T-helper 2 cell treated with Interferon-gamma antibody and Interleukin-4, amounts not matched to agents 5 μg/mL and 100 μg/mL, for 36 hours (primary cell): Measurements from ENCODE around the gene BRSK2.

Source experiments
- DNase-seq: peaks from one replicate; pipeline ENCODE4 v3.0.0; 2021; ENCODE audit warnings: low spot score
- H3K27ac Mint-ChIP-seq: one replicate; pipeline ENCODE4 v1.8.0; 2021; ENCODE audit warnings: mild to moderate bottlenecking, mixed read lengths
- H3K27me3 Mint-ChIP-seq: one replicate; pipeline ENCODE4 v1.8.0; 2021; ENCODE audit warnings: low read depth, mixed read lengths
- H3K36me3 Mint-ChIP-seq: one replicate; pipeline ENCODE4 v1.8.0; 2021; ENCODE audit warnings: low read depth, mixed read lengths
- H3K4me1 Mint-ChIP-seq: one replicate; pipeline ENCODE4 v1.8.0; 2021; ENCODE audit warnings: low read depth, mixed read lengths
- H3K4me3 Mint-ChIP-seq: one replicate; pipeline ENCODE4 v1.8.0; 2022; ENCODE audit warnings: mild to moderate bottlenecking, moderate library complexity, mixed read lengths
- H3K9me3 Mint-ChIP-seq: one replicate; pipeline ENCODE4 v1.8.0; 2021; ENCODE audit warnings: mixed read lengths

The BRSK2 gene

GRCh38 chr11:1443737-1444136 lies 54.0 kb downstream of the BRSK2 start:
- Mint-ChIP-seq H3K9me3 (no peaks in the 10 kb centered on the region), H3K4me3 (no peak overlapping the region), H3K4me1 (no peaks in the 10 kb centered on the region), H3K27ac (no peak overlapping the region), H3K27me3 (no peaks in the 10 kb centered on the region), H3K36me3 (no peaks in the 10 kb centered on the region)
- DNase-seq: no peak

GRCh38 chr11:1444321-1444720 lies 54.6 kb downstream of the BRSK2 start:
- no peak for DNase-seq
- H3K36me3 Mint-ChIP-seq: no peaks in the 10 kb centered on the region
- H3K27ac Mint-ChIP-seq: no peak overlapping the region
- H3K9me3 Mint-ChIP-seq: no peaks in the 10 kb centered on the region
- H3K4me3 Mint-ChIP-seq: no peak overlapping the region
- no peaks in the 10 kb centered on the region for H3K4me1 Mint-ChIP-seq
- H3K27me3 Mint-ChIP-seq: no peaks in the 10 kb centered on the region

GRCh38 chr11:1444823-1445422 lies 55.2 kb downstream of the BRSK2 start:
- Mint-ChIP-seq H3K36me3 (no peaks in the 10 kb centered on the region), H3K9me3 (no peaks in the 10 kb centered on the region), H3K27me3 (no peaks in the 10 kb centered on the region), H3K27ac (no peak overlapping the region), H3K4me3 (no peak overlapping the region), H3K4me1 (no peaks in the 10 kb centered on the region)
- no peak for DNase-seq

GRCh38 chr11:1445741-1446445 lies 56.2 kb downstream of the BRSK2 start:
- Mint-ChIP-seq H3K27ac (no peak overlapping the region), H3K36me3 (no peaks in the 10 kb centered on the region), H3K27me3 (no peaks in the 10 kb centered on the region), H3K4me1 (no peaks in the 10 kb centered on the region), H3K4me3 (no peak overlapping the region), H3K9me3 (no peaks in the 10 kb centered on the region)
- no peak for DNase-seq

- H3K4me3 Mint-ChIP-seq: no peak overlapping the region
- H3K36me3 Mint-ChIP-seq: no peaks in the 10 kb centered on the region
- no peaks in the 10 kb centered on the region for H3K27me3 Mint-ChIP-seq
- H3K27ac Mint-ChIP-seq: no peak overlapping the region
- DNase-seq: no peak
- H3K4me1 Mint-ChIP-seq: no peaks in the 10 kb centered on the region
- no peaks in the 10 kb centered on the region for H3K9me3 Mint-ChIP-seq
Observed at GRCh38 chr11:1446623-1447022, 56.9 kb downstream of the BRSK2 start.

DNA sequence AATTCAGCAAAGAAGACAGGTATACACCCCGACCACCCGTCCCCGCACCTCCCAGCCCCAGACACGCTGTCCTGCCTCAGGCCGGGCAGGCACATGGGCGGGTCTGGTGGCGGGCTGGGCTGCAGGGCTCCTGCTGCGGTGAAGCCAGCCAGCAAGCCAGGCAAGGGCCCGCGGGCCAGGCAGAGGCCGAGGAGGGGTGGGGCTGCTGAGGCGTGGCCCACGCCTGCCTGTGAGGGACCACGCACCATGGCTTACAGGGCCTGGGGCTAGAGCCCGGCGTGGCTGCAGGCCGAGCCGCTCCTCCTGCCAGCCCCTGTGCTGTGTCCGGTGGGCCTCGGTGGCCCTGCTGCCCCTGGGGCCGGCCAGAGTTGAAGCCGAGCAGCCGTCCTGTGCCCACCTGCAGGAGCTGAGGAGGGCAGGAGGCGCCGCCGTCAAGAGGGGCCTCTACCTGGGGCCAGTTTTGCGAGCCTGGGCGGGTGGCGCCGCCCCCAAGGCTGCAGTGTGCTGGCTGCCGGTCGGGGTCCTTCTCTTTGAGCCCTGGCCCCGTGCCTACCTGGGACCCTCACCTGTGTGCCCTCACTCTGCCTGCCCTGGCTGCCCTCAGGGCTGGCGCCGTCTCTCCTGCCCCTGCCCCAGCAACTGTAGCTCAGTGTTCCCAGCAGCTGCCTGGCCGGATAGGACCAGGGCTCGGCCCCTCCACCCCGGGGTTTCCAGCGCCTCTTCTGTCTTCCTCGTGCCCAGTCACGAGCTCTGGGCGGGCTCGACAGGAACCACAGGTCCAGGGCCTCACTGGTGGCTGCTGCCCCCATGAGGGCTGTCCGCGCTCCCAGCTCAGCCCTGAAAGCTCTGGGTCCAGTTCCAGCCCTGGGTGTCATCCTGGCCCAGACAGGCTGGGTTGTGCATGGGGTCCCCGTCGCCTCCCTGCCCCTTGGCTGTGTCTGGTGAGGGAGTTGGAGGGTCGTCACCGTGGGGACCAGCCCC lies 58.4 kb downstream of the BRSK2 start:
- H3K27ac Mint-ChIP-seq: no peak overlapping the region
- H3K4me3 Mint-ChIP-seq: no peak overlapping the region
- no peaks in the 10 kb centered on the region for H3K36me3 Mint-ChIP-seq
- no peaks in the 10 kb centered on the region for H3K4me1 Mint-ChIP-seq
- no peak for DNase-seq
- H3K27me3 Mint-ChIP-seq: no peaks in the 10 kb centered on the region
- H3K9me3 Mint-ChIP-seq: no peaks in the 10 kb centered on the region

DNA sequence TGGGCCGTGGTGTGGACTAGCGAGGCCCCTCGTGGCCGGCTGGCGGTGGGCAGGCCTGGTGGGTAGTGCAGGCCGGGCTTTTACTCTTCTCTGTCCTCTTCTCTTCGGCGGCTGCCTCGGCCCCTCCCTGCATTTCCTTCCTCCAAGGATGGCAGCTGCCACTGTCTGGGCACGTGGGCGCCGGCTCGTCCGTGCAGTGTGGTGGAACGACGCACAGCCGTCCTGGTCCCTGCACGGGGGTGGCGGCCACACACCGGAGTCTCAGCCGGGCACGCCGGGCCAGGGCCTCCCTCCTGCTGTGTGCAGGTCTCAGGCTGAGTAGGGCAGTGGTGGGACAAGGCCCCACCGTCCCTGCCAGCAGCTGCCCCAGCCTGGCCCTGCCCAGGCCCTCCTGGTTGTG lies 59.1 kb downstream of the BRSK2 start:
- Mint-ChIP-seq H3K4me1 (no peaks in the 10 kb centered on the region), H3K36me3 (no peaks in the 10 kb centered on the region), H3K4me3 (no peak overlapping the region), H3K27ac (no peak overlapping the region), H3K27me3 (no peaks in the 10 kb centered on the region), H3K9me3 (no peaks in the 10 kb centered on the region)
- DNase-seq: no peak

- Mint-ChIP-seq H3K9me3 (no peaks in the 10 kb centered on the region), H3K27me3 (no peaks in the 10 kb centered on the region), H3K36me3 (no peaks in the 10 kb centered on the region), H3K4me3 (no peak overlapping the region), H3K27ac (no peak overlapping the region), H3K4me1 (no peaks in the 10 kb centered on the region)
- no peak for DNase-seq
Observed at GRCh38 chr11:1449490-1450243, 59.9 kb downstream of the BRSK2 start.

- no peak overlapping the region for H3K4me3 Mint-ChIP-seq
- H3K27ac Mint-ChIP-seq: no peak overlapping the region
- H3K36me3 Mint-ChIP-seq: no peaks in the 10 kb centered on the region
- H3K27me3 Mint-ChIP-seq: no peaks in the 10 kb centered on the region
- H3K9me3 Mint-ChIP-seq: no peaks in the 10 kb centered on the region
- no peak for DNase-seq
- no peaks in the 10 kb centered on the region for H3K4me1 Mint-ChIP-seq
Observed at GRCh38 chr11:1450344-1450875, 60.7 kb downstream of the BRSK2 start.

GRCh38 chr11:1450949-1451710 lies 61.4 kb downstream of the BRSK2 start:
- Mint-ChIP-seq H3K27ac (no peak overlapping the region), H3K9me3 (no peaks in the 10 kb centered on the region), H3K4me1 (no peaks in the 10 kb centered on the region), H3K4me3 (no peak overlapping the region), H3K27me3 (no peaks in the 10 kb centered on the region), H3K36me3 (no peaks in the 10 kb centered on the region)
- DNase-seq: no peak

GRCh38 chr11:1451781-1452470 lies 62.2 kb downstream of the BRSK2 start:
- no peak for DNase-seq
- Mint-ChIP-seq H3K4me3 (no peak overlapping the region), H3K27ac (no peak overlapping the region), H3K9me3 (no peaks in the 10 kb centered on the region), H3K27me3 (no peaks in the 10 kb centered on the region), H3K4me1 (no peaks in the 10 kb centered on the region), H3K36me3 (no peaks in the 10 kb centered on the region)

DNA sequence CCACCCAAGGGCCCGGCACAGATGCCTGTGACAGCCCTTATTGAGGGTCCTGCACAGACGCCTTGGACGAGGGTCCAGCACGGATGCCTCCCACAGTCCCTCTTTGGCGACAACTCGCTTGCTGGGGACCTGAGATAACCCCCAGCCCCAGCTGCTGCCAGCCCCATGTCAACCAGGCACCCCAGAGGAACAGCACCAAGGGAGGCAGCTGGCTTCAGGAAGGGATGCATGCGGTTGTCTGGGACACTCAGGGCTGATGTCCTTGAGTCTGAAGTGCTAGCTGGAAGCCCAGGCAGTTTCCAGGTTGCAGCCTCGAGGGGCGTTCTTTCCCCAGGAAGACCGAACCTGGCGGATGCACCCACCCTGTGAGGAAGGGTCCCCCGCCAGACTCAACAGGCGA lies 63.0 kb downstream of the BRSK2 start:
- Mint-ChIP-seq H3K4me1 (no peaks in the 10 kb centered on the region), H3K36me3 (no peaks in the 10 kb centered on the region), H3K9me3 (no peaks in the 10 kb centered on the region), H3K27ac (no peak overlapping the region), H3K27me3 (no peaks in the 10 kb centered on the region), H3K4me3 (no peak overlapping the region)
- no peak for DNase-seq
